Measurements from ENCODE around the gene DACT2.

The DACT2 gene

GRCh38 chr6:168302534-168302933 is 17.0 kb downstream of the DACT2 start:
- Histone ChIP-seq H3K36me3 (ENCODE audit: control insufficient read depth, insufficient read depth, low read length) (no peaks in the 10 kb centered on the region), H3K4me3 (ENCODE audit: low read length) (no peak overlapping the region), H3K27me3 (ENCODE audit: control insufficient read depth, insufficient read depth, low read length) (no peaks in the 10 kb centered on the region), H3K4me1 (ENCODE audit: control insufficient read depth, insufficient read depth, low read length) (0 out of 2 replicates have a peak, but pooled peaks cover 2% of the 10 kb centered on the region), H3K27ac (ENCODE audit: low read length) (no peak overlapping the region), H3K9me3 (ENCODE audit: control insufficient read depth, insufficient read depth, low read length) (no peaks in the 10 kb centered on the region)
- DNase-seq (ENCODE audit: low read depth, low spot score): no peak
- no CpG with 5 or more reads among the region's 5 CpGs for WGBS (ENCODE audit: insufficient coverage, insufficient read length)

- Histone ChIP-seq H3K27ac (ENCODE audit: low read length) (no peak overlapping the region), H3K27me3 (ENCODE audit: control insufficient read depth, insufficient read depth, low read length) (no peaks in the 10 kb centered on the region), H3K4me3 (ENCODE audit: low read length) (no peak overlapping the region), H3K4me1 (ENCODE audit: control insufficient read depth, insufficient read depth, low read length) (0 out of 2 replicates have a peak, but pooled peaks cover 2% of the 10 kb centered on the region), H3K9me3 (ENCODE audit: control insufficient read depth, insufficient read depth, low read length) (no peaks in the 10 kb centered on the region), H3K36me3 (ENCODE audit: control insufficient read depth, insufficient read depth, low read length) (no peaks in the 10 kb centered on the region)
- DNase-seq (ENCODE audit: low read depth, low spot score): no peak
- no CpG with 5 or more reads among the region's 16 CpGs for WGBS (ENCODE audit: insufficient coverage, insufficient read length)
Measured at GRCh38 chr6:168301648-168302398, 17.8 kb downstream of the DACT2 start.

- H3K4me3 ChIP-seq (ENCODE audit: low read length): no peak overlapping the region
- no peaks in the 10 kb centered on the region for H3K36me3 ChIP-seq (ENCODE audit: control insufficient read depth, insufficient read depth, low read length)
- no peak overlapping the region for H3K27ac ChIP-seq (ENCODE audit: low read length)
- 0 out of 2 replicates have a peak, but pooled peaks cover 2% of the 10 kb centered on the region for H3K4me1 ChIP-seq (ENCODE audit: control insufficient read depth, insufficient read depth, low read length)
- DNase-seq (ENCODE audit: low read depth, low spot score): no peak
- no CpG with 5 or more reads among the region's 20 CpGs for WGBS (ENCODE audit: insufficient coverage, insufficient read length)
- H3K9me3 ChIP-seq (ENCODE audit: control insufficient read depth, insufficient read depth, low read length): no peaks in the 10 kb centered on the region
- no peaks in the 10 kb centered on the region for H3K27me3 ChIP-seq (ENCODE audit: control insufficient read depth, insufficient read depth, low read length)
Measured at GRCh38 chr6:168300975-168301647, 18.5 kb downstream of the DACT2 start.

GRCh38 chr6:168299541-168300511 is 19.8 kb downstream of the DACT2 start:
- no peaks in the 10 kb centered on the region for H3K9me3 ChIP-seq (ENCODE audit: control insufficient read depth, insufficient read depth, low read length)
- H3K4me3 ChIP-seq (ENCODE audit: low read length): no peak overlapping the region
- H3K27ac ChIP-seq (ENCODE audit: low read length): no peak overlapping the region
- DNase-seq (ENCODE audit: low read depth, low spot score): no peak
- no CpG with 5 or more reads among the region's 28 CpGs for WGBS (ENCODE audit: insufficient coverage, insufficient read length)
- 0 out of 2 replicates have a peak, but pooled peaks cover 2% of the 10 kb centered on the region for H3K4me1 ChIP-seq (ENCODE audit: control insufficient read depth, insufficient read depth, low read length)
- H3K27me3 ChIP-seq (ENCODE audit: control insufficient read depth, insufficient read depth, low read length): no peaks in the 10 kb centered on the region
- no peaks in the 10 kb centered on the region for H3K36me3 ChIP-seq (ENCODE audit: control insufficient read depth, insufficient read depth, low read length)

- WGBS (ENCODE audit: insufficient coverage, insufficient read length): no CpG with 5 or more reads among the region's 13 CpGs
- no peaks in the 10 kb centered on the region for H3K9me3 ChIP-seq (ENCODE audit: control insufficient read depth, insufficient read depth, low read length)
- no peaks in the 10 kb centered on the region for H3K36me3 ChIP-seq (ENCODE audit: control insufficient read depth, insufficient read depth, low read length)
- H3K27me3 ChIP-seq (ENCODE audit: control insufficient read depth, insufficient read depth, low read length): no peaks in the 10 kb centered on the region
- DNase-seq (ENCODE audit: low read depth, low spot score): no peak
- H3K4me3 ChIP-seq (ENCODE audit: low read length): no peak overlapping the region
- no peak overlapping the region for H3K27ac ChIP-seq (ENCODE audit: low read length)
- 0 out of 2 replicates have a peak, but pooled peaks cover 2% of the 10 kb centered on the region for H3K4me1 ChIP-seq (ENCODE audit: control insufficient read depth, insufficient read depth, low read length)
Measured at GRCh38 chr6:168297643-168298042, 21.9 kb downstream of the DACT2 start.

- Histone ChIP-seq H3K9me3 (ENCODE audit: control insufficient read depth, insufficient read depth, low read length) (no peaks in the 10 kb centered on the region), H3K4me1 (ENCODE audit: control insufficient read depth, insufficient read depth, low read length) (no peaks in the 10 kb centered on the region), H3K36me3 (ENCODE audit: control insufficient read depth, insufficient read depth, low read length) (no peaks in the 10 kb centered on the region), H3K4me3 (ENCODE audit: low read length) (no peak overlapping the region), H3K27me3 (ENCODE audit: control insufficient read depth, insufficient read depth, low read length) (no peaks in the 10 kb centered on the region), H3K27ac (ENCODE audit: low read length) (no peak overlapping the region)
- no peak for DNase-seq (ENCODE audit: low read depth, low spot score)
- no CpG with 5 or more reads among the region's 7 CpGs for WGBS (ENCODE audit: insufficient coverage, insufficient read length)
Measured at GRCh38 chr6:168294901-168295300, 24.7 kb downstream of the DACT2 start.

- DNase-seq (ENCODE audit: low read depth, low spot score): no peak
- Histone ChIP-seq H3K27me3 (ENCODE audit: control insufficient read depth, insufficient read depth, low read length) (no peaks in the 10 kb centered on the region), H3K27ac (ENCODE audit: low read length) (no peak overlapping the region), H3K36me3 (ENCODE audit: control insufficient read depth, insufficient read depth, low read length) (no peaks in the 10 kb centered on the region), H3K4me3 (ENCODE audit: low read length) (no peak overlapping the region), H3K9me3 (ENCODE audit: control insufficient read depth, insufficient read depth, low read length) (no peaks in the 10 kb centered on the region), H3K4me1 (ENCODE audit: control insufficient read depth, insufficient read depth, low read length) (no peaks in the 10 kb centered on the region)
- no CpG with 5 or more reads among the region's 26 CpGs for WGBS (ENCODE audit: insufficient coverage, insufficient read length)
Measured at GRCh38 chr6:168293636-168294530, 25.7 kb downstream of the DACT2 start.

- Histone ChIP-seq H3K9me3 (ENCODE audit: control insufficient read depth, insufficient read depth, low read length) (no peaks in the 10 kb centered on the region), H3K4me3 (ENCODE audit: low read length) (no peak overlapping the region), H3K27ac (ENCODE audit: low read length) (no peak overlapping the region), H3K36me3 (ENCODE audit: control insufficient read depth, insufficient read depth, low read length) (no peaks in the 10 kb centered on the region), H3K4me1 (ENCODE audit: control insufficient read depth, insufficient read depth, low read length) (no peaks in the 10 kb centered on the region), H3K27me3 (ENCODE audit: control insufficient read depth, insufficient read depth, low read length) (no peaks in the 10 kb centered on the region)
- no CpG with 5 or more reads among the region's 4 CpGs for WGBS (ENCODE audit: insufficient coverage, insufficient read length)
- no peak for DNase-seq (ENCODE audit: low read depth, low spot score)
Measured at GRCh38 chr6:168292826-168293225, 26.8 kb downstream of the DACT2 start.

GRCh38 chr6:168291450-168291849 is 28.1 kb downstream of the DACT2 start:
- no peaks in the 10 kb centered on the region for H3K27me3 ChIP-seq (ENCODE audit: control insufficient read depth, insufficient read depth, low read length)
- H3K4me1 ChIP-seq (ENCODE audit: control insufficient read depth, insufficient read depth, low read length): no peaks in the 10 kb centered on the region
- H3K27ac ChIP-seq (ENCODE audit: low read length): no peak overlapping the region
- H3K9me3 ChIP-seq (ENCODE audit: control insufficient read depth, insufficient read depth, low read length): no peaks in the 10 kb centered on the region
- DNase-seq (ENCODE audit: low read depth, low spot score): no peak
- H3K36me3 ChIP-seq (ENCODE audit: control insufficient read depth, insufficient read depth, low read length): no peaks in the 10 kb centered on the region
- H3K4me3 ChIP-seq (ENCODE audit: low read length): no peak overlapping the region
- no CpG with 5 or more reads among the region's 2 CpGs for WGBS (ENCODE audit: insufficient coverage, insufficient read length)
